GM21367 (cell line): ENCODE results near the gene SPP2.

Experiments used
- ATAC-seq: cut with Tn5 transposase; IDR thresholded peaks from one replicate; pipeline ENCODE4 v1.9.1; 2021; ENCODE audit not compliant: unreplicated experiment

Gene SPP2

DNA sequence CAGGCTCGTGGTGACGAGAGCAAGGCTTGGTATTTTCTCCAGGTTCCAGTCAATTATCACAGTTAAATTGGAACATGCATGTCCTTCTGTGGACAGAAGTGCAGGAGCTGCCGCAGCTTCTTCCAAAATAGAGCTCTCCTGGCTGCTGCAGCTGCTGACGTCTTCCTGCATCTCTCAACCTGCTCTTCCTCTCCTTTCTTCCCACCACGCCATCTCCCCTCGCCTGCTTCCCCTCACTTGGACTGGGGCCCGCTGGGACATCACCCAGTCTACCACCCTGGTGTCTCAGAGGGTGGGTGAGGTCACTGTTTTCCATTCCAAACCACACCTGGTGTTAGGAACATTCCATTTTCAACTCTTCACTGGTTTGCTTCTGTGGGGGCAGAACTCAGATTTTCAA, 41.4 kb downstream of the SPP2 start:
- no peak for ATAC-seq

DNA sequence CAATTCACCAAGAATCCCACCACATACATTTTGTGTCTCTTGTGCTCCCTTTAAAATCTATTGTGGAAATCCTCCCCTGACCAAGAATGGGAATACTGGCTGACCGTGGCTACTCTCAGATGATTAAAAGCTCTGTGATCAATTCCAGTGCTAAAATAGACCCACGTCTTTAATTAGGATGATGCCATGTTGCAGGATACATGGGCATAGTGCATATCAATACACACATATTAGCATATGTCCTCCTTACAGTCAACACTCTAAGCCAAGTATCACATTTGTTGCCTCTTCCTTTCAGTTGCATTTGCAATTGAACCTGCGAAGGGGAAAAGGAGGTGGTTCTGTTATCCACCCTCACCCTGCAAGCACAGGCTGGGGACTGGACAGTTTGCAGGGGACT, 41.8 kb downstream of the SPP2 start:
- ATAC-seq: no peak

DNA sequence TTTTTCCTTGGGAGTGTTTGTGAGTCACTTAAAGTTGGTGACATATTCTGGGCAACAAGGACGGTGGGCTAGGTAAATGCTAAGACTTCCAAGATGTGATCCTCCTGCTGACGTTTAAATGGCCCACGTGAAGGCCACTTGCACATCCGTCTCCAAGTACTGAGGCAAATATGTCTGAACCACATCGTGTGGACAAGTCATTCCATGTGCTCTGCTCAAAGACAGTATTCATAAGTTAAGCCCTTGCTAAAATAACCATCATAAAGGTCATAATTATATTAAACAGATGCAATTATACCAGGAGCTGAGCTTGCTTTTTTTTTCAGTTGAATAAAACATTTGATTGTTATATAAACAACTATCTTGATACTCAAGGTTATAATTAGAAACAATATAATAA, 44.8 kb downstream of the SPP2 start:
- ATAC-seq: no peak

DNA sequence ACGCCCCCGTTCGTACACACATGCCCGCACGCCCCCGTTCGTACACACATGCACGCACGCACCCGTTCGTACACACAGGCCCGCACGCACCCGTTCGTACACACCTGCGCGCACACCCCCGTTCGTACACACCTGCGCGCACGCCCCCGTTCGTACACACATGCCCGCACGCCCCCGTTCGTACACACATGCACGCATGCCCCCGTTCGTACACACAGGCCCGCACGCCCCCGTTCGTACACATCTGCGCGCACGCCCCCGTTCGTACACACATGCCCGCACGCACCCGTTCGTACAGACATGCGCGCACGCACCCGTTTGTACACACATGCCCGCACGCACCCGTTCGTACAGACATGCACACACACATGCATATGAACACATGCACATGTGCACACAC, 45.7 kb downstream of the SPP2 start:
- no peak for ATAC-seq

DNA sequence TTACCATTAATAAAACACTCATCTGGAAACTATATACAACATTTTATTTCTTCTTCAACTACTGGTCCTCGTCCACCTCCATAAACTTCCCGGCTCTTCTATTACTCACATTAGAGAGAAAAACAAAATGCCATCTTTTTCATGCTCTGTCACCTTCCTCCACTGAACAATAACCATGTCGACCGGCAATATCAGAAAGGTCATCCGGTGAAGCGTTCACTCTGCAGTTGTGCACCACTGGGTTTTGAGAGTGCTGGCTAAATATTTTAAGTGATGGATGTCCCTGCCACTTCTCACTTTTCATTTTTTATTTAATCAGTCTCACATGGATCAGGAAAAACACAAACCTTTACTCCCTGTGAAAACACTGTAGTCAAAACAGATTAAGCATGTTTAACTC, 48.2 kb downstream of the SPP2 start:
- ATAC-seq: no peak

DNA sequence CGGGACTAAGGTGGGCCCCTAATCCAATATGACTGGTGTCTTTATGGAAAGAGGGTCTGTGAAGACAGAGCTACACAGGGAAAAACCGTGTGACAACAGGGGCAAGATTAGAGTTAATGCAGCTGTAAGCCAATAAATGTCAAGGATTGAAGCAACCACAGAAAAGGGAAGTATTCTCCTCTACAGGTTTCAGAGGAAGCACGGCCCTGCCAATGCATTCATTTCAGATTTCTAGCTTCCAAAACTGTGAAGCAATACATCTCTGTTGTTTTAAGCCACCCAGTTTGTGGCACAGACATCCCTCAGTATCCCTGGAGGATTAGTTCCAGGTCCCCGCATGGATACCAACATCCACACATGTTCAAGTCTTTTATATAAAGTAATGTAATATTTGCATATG, 48.8 kb downstream of the SPP2 start:
- ATAC-seq: no peak

DNA sequence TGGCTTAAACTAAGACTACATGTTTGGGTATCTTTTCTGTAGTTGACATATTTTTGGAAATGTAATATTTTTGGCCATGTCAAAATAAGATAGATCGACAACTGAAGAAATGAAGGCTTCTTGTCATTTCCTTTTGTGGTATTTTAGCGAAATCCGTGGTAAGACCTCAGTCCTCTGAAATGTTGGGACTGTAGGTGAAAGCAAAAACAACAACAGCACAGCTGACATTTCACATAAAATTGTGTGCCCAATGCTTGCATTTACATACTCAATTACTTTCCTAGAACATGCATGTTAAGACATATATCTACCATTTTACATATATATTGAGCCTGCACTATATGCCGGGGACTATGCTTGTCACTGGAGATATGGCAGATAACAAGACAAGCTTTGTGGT, 50.2 kb downstream of the SPP2 start:
- no peak for ATAC-seq

DNA sequence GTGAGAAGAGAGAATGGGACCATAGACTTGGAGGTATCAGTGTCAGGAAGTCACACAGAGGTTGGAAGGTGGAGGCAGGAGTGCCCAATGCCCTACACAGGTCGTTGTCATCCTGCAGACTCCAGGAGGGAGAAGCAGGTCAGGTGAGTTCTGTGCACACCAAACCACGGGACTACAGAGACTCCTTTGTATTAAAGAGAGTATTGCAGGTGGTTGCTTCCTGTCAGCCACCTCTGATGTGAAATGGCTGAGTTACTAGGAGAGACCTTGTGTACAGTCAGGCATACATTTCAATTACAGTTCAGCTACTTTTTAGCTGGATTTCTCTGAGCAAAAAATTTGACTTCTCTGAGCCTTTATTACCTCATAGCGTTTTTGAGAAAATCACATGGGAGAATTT, 51.6 kb downstream of the SPP2 start:
- ATAC-seq: no peak

DNA sequence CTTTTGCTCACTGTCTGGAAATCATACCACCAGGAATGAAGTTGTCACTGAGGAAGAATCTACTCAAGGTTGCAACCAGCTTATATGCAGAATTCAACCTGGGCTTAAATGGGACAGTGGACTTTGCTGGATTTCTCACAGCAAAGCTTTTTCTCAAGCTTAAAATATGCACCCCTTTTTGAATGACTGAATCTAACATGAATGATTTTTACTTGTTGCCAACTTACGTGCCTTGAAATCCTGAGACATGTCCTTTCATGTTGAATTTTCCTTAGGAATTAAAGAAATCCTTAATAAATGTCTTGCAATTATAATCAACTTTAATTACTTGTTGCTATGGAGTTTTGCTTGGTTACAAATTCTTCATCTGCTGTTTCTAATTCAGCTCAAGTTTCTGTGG, 57.4 kb downstream of the SPP2 start:
- no peak for ATAC-seq

DNA sequence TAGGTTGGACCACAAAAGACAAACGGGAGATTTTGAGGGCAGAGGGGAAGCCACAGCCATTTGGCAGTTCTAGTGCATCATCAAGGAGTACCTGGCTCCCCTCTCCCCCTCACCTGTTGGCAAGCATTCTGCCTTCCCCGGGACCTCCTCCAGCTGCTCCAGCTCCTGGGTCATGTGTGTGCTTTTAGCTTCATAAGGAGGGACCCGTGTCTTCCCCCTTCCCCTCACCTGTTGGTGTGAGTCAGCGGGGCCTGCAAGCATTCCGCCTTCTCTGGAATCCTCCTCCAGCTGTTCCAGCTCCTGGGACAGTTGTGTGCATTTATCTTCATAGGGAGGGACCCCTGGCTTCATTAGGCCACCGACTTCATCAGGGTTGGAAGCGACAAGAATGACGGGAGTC, 58.8 kb downstream of the SPP2 start:
- no peak for ATAC-seq

DNA sequence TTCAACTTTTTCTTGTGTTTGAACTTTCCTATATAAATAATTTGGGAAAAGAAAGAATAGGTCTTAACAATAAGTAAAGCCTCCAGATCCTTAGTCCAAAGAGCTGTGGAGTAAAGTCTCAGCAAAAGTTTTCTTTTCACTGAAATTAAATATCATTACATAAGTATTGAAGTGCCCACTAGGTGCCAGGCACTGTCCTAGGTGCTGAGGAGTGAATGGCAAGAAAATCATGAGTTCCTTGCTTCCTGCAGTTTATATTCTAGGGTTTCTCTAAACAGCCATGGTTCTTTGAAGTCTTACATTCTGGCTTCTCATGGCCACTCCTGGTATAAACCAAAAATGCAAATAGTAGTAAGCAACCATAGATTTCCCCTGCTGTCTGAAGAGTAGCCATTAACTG, 59.7 kb downstream of the SPP2 start:
- ATAC-seq: no peak

DNA sequence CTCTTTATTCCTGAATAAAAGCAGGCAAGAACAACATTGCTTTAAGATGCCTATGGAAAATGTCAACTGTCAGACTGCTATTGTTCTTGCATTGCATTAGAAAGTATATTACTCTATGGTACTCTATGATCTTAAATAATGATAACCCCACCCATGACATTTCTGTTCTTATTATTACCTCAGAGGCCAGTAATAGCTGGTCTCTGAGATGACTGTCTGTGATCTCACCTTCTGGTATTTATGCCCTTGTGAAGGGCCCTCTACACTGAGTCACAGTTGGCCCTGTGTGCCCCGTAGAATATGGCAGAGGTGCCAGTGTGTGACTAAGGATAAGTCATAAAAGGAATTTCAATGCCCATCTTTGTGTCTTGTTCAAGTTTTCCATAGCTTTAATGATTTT, 61.0 kb downstream of the SPP2 start:
- ATAC-seq: no peak

DNA sequence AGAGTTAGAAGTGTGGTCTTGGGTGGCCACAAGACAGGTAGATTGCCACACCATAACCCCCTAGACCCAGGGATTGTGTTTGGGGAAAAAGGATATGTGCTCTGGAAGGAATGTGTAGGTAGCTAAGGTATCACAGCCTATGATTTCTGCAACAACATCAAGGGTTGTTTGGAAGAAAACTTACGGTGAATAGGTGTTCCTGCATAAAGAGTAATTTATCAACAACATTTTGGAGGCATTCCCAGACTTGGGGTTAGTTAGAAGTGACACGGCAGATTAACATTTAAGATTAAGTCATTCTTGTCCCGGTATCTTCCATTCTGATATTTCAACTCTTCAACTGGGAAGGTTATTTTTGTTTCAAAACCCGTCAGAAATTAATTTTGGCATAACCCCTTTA, 65.5 kb downstream of the SPP2 start:
- ATAC-seq: no peak

DNA sequence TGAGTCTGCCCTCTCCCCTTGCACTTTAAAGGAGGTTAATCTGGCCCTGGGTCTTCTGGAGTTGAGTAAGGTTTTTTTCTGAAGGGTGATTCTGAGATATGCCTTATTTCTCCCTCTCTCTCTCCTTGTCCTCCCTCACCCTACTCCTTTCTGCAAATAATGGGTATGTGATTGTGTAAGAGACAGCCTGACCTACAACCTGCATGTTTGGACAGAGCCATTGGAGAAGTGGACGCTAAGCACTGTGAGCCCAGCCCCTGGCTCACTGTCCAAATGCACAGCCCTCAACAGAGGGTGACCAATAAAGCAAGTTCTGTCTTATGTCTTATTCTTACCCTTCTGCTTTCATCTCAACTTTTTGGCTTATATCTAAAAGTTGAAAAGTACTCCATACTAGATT, 71.5 kb downstream of the SPP2 start:
- ATAC-seq: no peak

DNA sequence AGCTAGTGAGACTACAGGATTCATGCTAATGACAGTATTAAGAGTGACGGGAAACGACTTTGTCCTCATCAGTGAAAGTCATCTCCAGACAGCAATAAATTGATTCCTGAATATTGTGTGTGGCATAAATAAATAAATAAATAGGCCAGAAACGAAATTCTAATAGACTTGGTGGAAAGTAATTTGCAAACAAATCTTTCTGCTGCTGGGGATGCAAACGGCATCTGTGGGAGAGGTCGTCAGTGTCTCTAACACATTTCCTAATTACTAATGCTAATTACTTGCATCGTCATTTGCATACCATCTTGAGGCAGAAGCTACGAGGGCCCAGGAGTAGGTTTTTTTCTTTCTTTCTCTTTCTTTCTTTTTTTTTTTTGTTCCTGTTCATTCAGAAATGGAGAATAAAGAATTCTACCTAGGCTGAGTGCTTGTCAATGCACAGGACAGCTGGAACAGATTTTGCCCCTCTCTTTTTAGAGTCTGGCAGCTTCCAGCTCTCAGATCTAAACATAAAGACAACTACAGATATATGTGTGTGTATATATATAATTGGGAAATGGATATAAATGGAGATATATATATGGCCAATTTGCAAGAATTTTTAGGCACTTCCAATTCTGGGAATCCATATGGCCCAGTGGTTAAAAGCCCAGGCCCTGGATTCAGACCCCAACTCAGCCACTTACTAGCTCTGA, 75.1 kb downstream of the SPP2 start:
- no peak for ATAC-seq

DNA sequence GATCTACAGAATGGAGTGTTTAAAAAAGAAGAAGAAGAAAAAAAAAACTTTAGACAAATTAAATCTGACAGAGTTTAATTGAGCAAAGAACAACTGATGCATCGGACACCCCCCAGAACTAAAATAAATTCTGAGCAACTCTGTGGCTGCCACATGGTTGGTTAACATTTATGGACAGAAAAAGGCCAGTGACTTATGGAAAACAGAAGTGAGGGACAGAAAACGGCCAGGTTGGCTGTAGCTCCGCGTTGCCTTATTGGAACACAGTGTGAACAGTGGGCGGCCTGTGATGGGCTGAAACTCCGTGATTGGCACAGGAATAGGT, 75.6 kb downstream of the SPP2 start:
- no peak for ATAC-seq
